ENCODE data around the gene FOSB. TPM values are rescaled to one million over a fixed set of nuclear protein-coding genes. Genes with fewer than 3 reads are reported as not detected.

Gene FOSB
- total RNA-seq, 1 experiment from 2014 or later = 1.7 TPM

GRCh38 chr19:45489216-45489855 is 21.5 kb downstream of the FOSB start:
- Histone ChIP-seq H2BK20ac (ENCODE audit: low read depth, low read length, poor library complexity, severe bottlenecking) (no peak overlapping the region), H3K27me3 (ENCODE audit: insufficient read depth, low read length) (no peaks in the 10 kb centered on the region), H4K20me1 (ENCODE audit: control insufficient read depth, insufficient read depth, insufficient read length) (no peaks in the 10 kb centered on the region), H2BK5ac (ENCODE audit: insufficient read length, low read length) (no peak overlapping the region), H2BK120ac (ENCODE audit: low read depth, low read length, poor library complexity, severe bottlenecking) (no peak overlapping the region), H3K56ac (ENCODE audit: insufficient read length, low read depth, low read length) (no peak overlapping the region), H3T11ph (ENCODE audit: low read length) (no peak overlapping the region), H3K4me1 (ENCODE audit: insufficient read depth, low read length) (no peaks in the 10 kb centered on the region; the same call in 1 of the 2 replicates), H2BK12ac (ENCODE audit: insufficient read length, low read depth, low read length) (no peak overlapping the region), H4K5ac (ENCODE audit: insufficient read length, low read depth, low read length) (no peak overlapping the region), H3K4me2 (ENCODE audit: insufficient read depth, insufficient read length, low read length) (no peak overlapping the region), H3K9me3 (ENCODE audit: control insufficient read depth, low read depth, low read length) (no peaks in the 10 kb centered on the region), H4K8ac (replicated peaks; ENCODE audit: insufficient read length, low read depth, low read length) (no peak overlapping the region), H2AK5ac (ENCODE audit: insufficient read length, low read length) (no peak overlapping the region), H3K4ac (ENCODE audit: low read depth, low read length) (no peak overlapping the region), H3K9ac (ENCODE audit: extremely low read depth, insufficient read length, low read length) (no peak overlapping the region), H2BK15ac (ENCODE audit: low read depth, low read length) (0 out of 2 replicates have a peak overlapping the region, but pooled peaks have one; percentile 19), H3K27ac (ENCODE audit: insufficient read length, low read depth, low read length) (no peak overlapping the region), H3K23ac (ENCODE audit: insufficient read length, low read depth, low read length) (no peak overlapping the region), H4K91ac (ENCODE audit: insufficient read length, low read depth, low read length) (no peak overlapping the region), H3K23me2 (ENCODE audit: insufficient read length, low read depth, low read length, poor library complexity, severe bottlenecking) (peaks cover 11% of the 10 kb centered on the region), H3K18ac (ENCODE audit: insufficient read length, low read depth, low read length) (no peak overlapping the region), H3K79me2 (ENCODE audit: insufficient read depth, low read length) (no peaks in the 10 kb centered on the region), H3K79me1 (ENCODE audit: insufficient read depth, low read depth, low read length, poor library complexity, severe bottlenecking) (no peaks in the 10 kb centered on the region), H2AFZ (ENCODE audit: low read length) (no peak overlapping the region), H3K14ac (ENCODE audit: insufficient read depth, low read length) (no peak overlapping the region)
- H3K27me3 Mint-ChIP-seq (ENCODE audit: low read depth) = no peaks in the 10 kb centered on the region
- 0 out of 7 replicates have a peak overlapping the region, but pooled peaks of 1 of the 3 experiments have one; percentile 6 for H3K27ac Mint-ChIP-seq
- no peak for TF ChIP-seq CTCF (conservative IDR thresholded peaks at IDR 0.05)
- DNase-seq = no peak
- H3K4me3 Mint-ChIP-seq = no peak overlapping the region
- H3K4me1 Mint-ChIP-seq = peaks cover 17 to 22% of the 10 kb centered on the region in 2 experiments
- WGBS (ENCODE audit: extremely low coverage, insufficient read length, low lambda C conversion rate) = no CpG with 5 or more reads among the region's 20 CpGs
- peaks cover 2 to 23% (median 14%) of the 10 kb centered on the region in 3 experiments; a peak in 6 of 7 replicates for H3K36me3 Mint-ChIP-seq (ENCODE audit: insufficient read depth in 1 of 3, low read depth in 3 of 3)
- H3K9me3 Mint-ChIP-seq = no peaks in the 10 kb centered on the region; a peak in 1 of 5 replicates

All from H9 (cell line).